HepG2 (cell line): ENCODE results near the gene VANGL2. TPM values are rescaled to one million over a fixed set of nuclear protein-coding genes. Genes with fewer than 3 reads are reported as not detected.

ENCODE experiments used
- ATAC-seq: fragments of 200-7000 bp; cut with Tn5 transposase; 3 replicates; pipeline ENCODE4 v1.9.1; 2020; ENCODE audit warnings: mild to moderate bottlenecking, moderate library complexity
- BruUV-seq: library from RNA; stranded (reverse); fragments of 400-500 nt; replicated peaks from 2 replicates; lab custom pipeline; 2021; lab: Mats Ljungman, UMichigan
- CTCF ChIA-PET: fragments of 300-600 bp; formaldehyde crosslinking; extraction: SDS; loops from one replicate; lab custom pipeline; 2021; ENCODE audit warnings: low total read pairs, inconsistent platforms, low intra/inter-chr PET ratio; lab: Yijun Ruan, JAX
- POLR2A ChIA-PET: fragments of 350-600 bp; sonication (Branson Sonifier 250); formaldehyde crosslinking; loops from one replicate; lab custom pipeline; 2020; ENCODE audit warnings: antibody characterized with exemption, inconsistent platforms; lab: Yijun Ruan, JAX
- DNase-seq: peaks from one replicate; pipeline ENCODE4 v3.0.0-alpha.2; 2015; ENCODE audit warnings: low spot score
- FAIRE-seq: peaks from 3 replicates; lab custom pipeline; 2011; peaks lifted over from hg19 to GRCh38; lab: Jason Lieb, UNC
- H2AFZ ChIP-seq: one replicate; pipeline ENCODE4 v1.6.1; 2011; ENCODE audit warnings: low read length, inconsistent platforms
- H3K27ac ChIP-seq: fragments of 300-600 bp; 3 replicates; pipeline ENCODE4 v1.8.0; 2011; ENCODE audit warnings: mixed run types, mild to moderate bottlenecking, mixed read lengths, low read length, inconsistent platforms; ENCODE audit not compliant: insufficient read depth; ENCODE audit errors: extremely low read length
- H3K27me3 ChIP-seq, 2 experiments: fragments of 200-600 bp in 1 of 2; 2 replicates in 1 of 2; 3 replicates in 1 of 2; pipeline versions ENCODE4 v1.6.0 to v1.8.0; 2011; ENCODE audit warnings: low read length in 2 of 2, mild to moderate bottlenecking in 2 of 2, moderate library complexity in 2 of 2, inconsistent platforms in 1 of 2; ENCODE audit not compliant: insufficient read depth in 2 of 2, control insufficient read depth in 1 of 2
- H3K36me3 ChIP-seq, 2 experiments: fragments of 200-600 bp in 1 of 2; replicated peaks in 1 of 2; 2 replicates in 1 of 2; 3 replicates in 1 of 2; pipeline versions ENCODE4 v1.5.1 to v1.8.0; 2011; ENCODE audit warnings: low read length in 2 of 2, inconsistent platforms in 1 of 2; ENCODE audit not compliant: insufficient read depth in 2 of 2, control insufficient read depth in 1 of 2
- H3K4me1 ChIP-seq: 2 replicates; pipeline ENCODE4 v1.5.1; 2012; ENCODE audit warnings: low read length, inconsistent platforms; ENCODE audit not compliant: insufficient read depth
- H3K4me2 ChIP-seq: 2 replicates; pipeline ENCODE4 v1.6.0; 2011; ENCODE audit warnings: low read depth, low read length, inconsistent platforms
- H3K4me3 ChIP-seq, 3 experiments: fragments of 200-600 bp in 1 of 3; sonication (generic), shearing (Covaris generic) in 1 of 3; replicated peaks in 1 of 3; 2 replicates each; pipeline ENCODE4 v1.5.1; 2011 to 2016; ENCODE audit warnings: low read length in 3 of 3, inconsistent platforms in 2 of 3, low read depth in 2 of 3, mild to moderate bottlenecking in 2 of 3, control low read depth in 1 of 3, mixed read lengths in 1 of 3; ENCODE audit not compliant: insufficient read depth in 1 of 3
- H3K79me2 ChIP-seq: one replicate; pipeline ENCODE4 v1.6.1; 2011; ENCODE audit warnings: low read length, inconsistent platforms; ENCODE audit not compliant: insufficient read depth
- H3K9ac ChIP-seq: 2 replicates; pipeline ENCODE4 v1.6.0; 2011; ENCODE audit warnings: mild to moderate bottlenecking, low read depth, low read length, inconsistent platforms; ENCODE audit not compliant: insufficient read depth
- H3K9me3 ChIP-seq: 2 replicates; pipeline ENCODE4 v1.5.1; 2012; ENCODE audit warnings: mild to moderate bottlenecking, low read length
- H4K20me1 ChIP-seq: 2 replicates; pipeline ENCODE4 v1.6.0; 2011; ENCODE audit warnings: inconsistent platforms, mild to moderate bottlenecking, low read length, moderate library complexity; ENCODE audit not compliant: insufficient read depth
- CHD2 ChIP-seq: IDR thresholded peaks from 2 replicates; pipeline ENCODE4 v1.6.1; 2011; ENCODE audit warnings: low read depth, low read length, improper control_type of control experiment
- CREB1 ChIP-seq, 2 experiments: fragments of 450-650 bp in 1 of 2; IDR thresholded peaks; 2 replicates each; pipeline ENCODE4 v1.6.1; 2016 to 2017; ENCODE audit warnings: control low read depth in 1 of 2, mild to moderate bottlenecking in 1 of 2, missing compliant biosample characterization in 1 of 2, missing genetic modification characterization in 1 of 2
- FOXP4 ChIP-seq: sonication (generic); formaldehyde crosslinking; IDR thresholded peaks from 2 replicates; pipeline ENCODE4 v1.4.0; 2020; ENCODE audit warnings: missing genetic modification reagents
- IRF9 ChIP-seq: sonication (generic); formaldehyde crosslinking; IDR thresholded peaks from 2 replicates; pipeline ENCODE4 v1.8.0; 2022; ENCODE audit warnings: missing genetic modification reagents, mild to moderate bottlenecking, borderline replicate concordance
- KLF13 ChIP-seq: sonication (generic); formaldehyde crosslinking; IDR thresholded peaks from 2 replicates; pipeline ENCODE4 v1.4.0; 2020; ENCODE audit warnings: mild to moderate bottlenecking, missing genetic modification reagents
- POLR2G ChIP-seq: fragments of 200-400 bp; formaldehyde crosslinking; IDR thresholded peaks from 2 replicates; pipeline ENCODE4 v1.6.1; 2018; ENCODE audit warnings: mild to moderate bottlenecking, low read depth, low read length, moderate library complexity
- RAD51 ChIP-seq: fragments of 450-650 bp; IDR thresholded peaks from 2 replicates; pipeline ENCODE4 v1.6.1; 2016; ENCODE audit warnings: borderline replicate concordance
- ZNF234 ChIP-seq: sonication (generic); formaldehyde crosslinking; conservative IDR thresholded peaks from 2 replicates; pipeline ENCODE4 v1.5.1; 2020; ENCODE audit warnings: mild to moderate bottlenecking, missing genetic modification reagents
- WGBS: methylation state at CpG from one replicate; pipeline ENCODE4 v1.1.6; 2017; ENCODE audit warnings: low lambda C conversion rate; 5-methylcytosine and 5-hydroxymethylcytosine counted together
- in situ Hi-C: cut with HindIII; loops from 2 replicates; pipeline ENCODE4 v1.10.0; 2017; ENCODE audit warnings: low pct_unique_long_range_greater_than_20kb; ENCODE audit not compliant: extremely low pct_ligation_motif_present
- intact Hi-C: fragments of 100-400 bp; cut with micrococcal nuclease; formaldehyde crosslinking; loops from one replicate; pipeline ENCODE4 v1.10.0; 2022; ENCODE audit not compliant: unreplicated experiment
- polyA plus RNA-seq, 8 experiments: library from polyadenylated mRNA; depleted of rRNA in 3 of 8; stranded (reverse) in 7 of 8; unstranded in 1 of 8; fragments of >200 nt; fragmentation: Illumina TruSeq in 4 of 8; extraction: Trizol in 4 of 8; gene quantifications; 2 replicates each; pipeline versions ENCODE4 v1.2.1 to v1.2.3, GENCODE V29; 2011 to 2016; ENCODE audit warnings: low read depth in 4 of 8, missing spikeins in 1 of 8, mixed read lengths in 1 of 8; ENCODE audit not compliant: insufficient read depth in 1 of 8
- total RNA-seq, 5 experiments: library from RNA; depleted of rRNA; stranded (reverse); fragments of >200 nt; fragmentation: Illumina TruSeq; extraction: Trizol; gene quantifications; 2 replicates each; pipeline ENCODE4 v1.2.3, GENCODE V29; 2016; ENCODE audit warnings: low read depth in 1 of 5
- TF ChIP-seq, protein P1 (sequence below): IDR thresholded peaks from 2 replicates; pipeline ENCODE4 v1.6.1; 2016; ENCODE audit warnings: low read depth, borderline replicate concordance
- TF ChIP-seq, protein P2 (sequence below): sonication (generic); formaldehyde crosslinking; IDR thresholded peaks from 2 replicates; pipeline ENCODE4 v1.4.0; 2020; ENCODE audit warnings: mild to moderate bottlenecking, low read depth, missing genetic modification reagents

Gene VANGL2
- total and polyA plus RNA-seq, 2 of the 13 experiments (the other 11 are each of a cell fraction or from before 2014, with no cell fraction given) = 0.09 TPM; not detected in 1

GRCh38 chr1:160404094-160404493, 3.7 kb downstream of the VANGL2 start:
- POLR2A ChIA-PET = no interaction called here
- BruUV-seq = no TSS peak
- peaks cover 13 to 68% of the 10 kb centered on the region in 2 experiments for H3K27me3 ChIP-seq
- H3K4me3 ChIP-seq = no peak overlapping the region
- H3K27ac ChIP-seq = no peak overlapping the region
- H3K4me2 ChIP-seq = no peak overlapping the region
- H3K79me2 ChIP-seq = no peaks in the 10 kb centered on the region
- H3K4me1 ChIP-seq = peaks cover 7% of the 10 kb centered on the region; the same call in 1 of the 2 replicates
- H3K36me3 ChIP-seq = no peaks in the 10 kb centered on the region
- H4K20me1 ChIP-seq = no peaks in the 10 kb centered on the region
- H2AFZ ChIP-seq = no peak overlapping the region
- FAIRE-seq (no peak), DNase-seq (no peak)
- 41% methylated on average over 3 of the region's 3 CpGs for WGBS
- in situ Hi-C loops = no loop called here
- TF ChIP-seq, protein P1, sequence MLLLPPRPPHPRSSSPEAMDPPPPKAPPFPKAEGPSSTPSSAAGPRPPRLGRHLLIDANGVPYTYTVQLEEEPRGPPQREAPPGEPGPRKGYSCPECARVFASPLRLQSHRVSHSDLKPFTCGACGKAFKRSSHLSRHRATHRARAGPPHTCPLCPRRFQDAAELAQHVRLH = no peak
- TF ChIP-seq POLR2G (no peak), CREB1 (IDR thresholded peaks at IDR 0.05) (no peak), CREB1 (CRISPR knock-in tag; IDR thresholded peaks at IDR 0.05) (no peak), CHD2 (no peak), IRF9 (CRISPR knock-in tag) (no peak), RAD51 (no peak), ZNF234 (no peak), FOXP4 (CRISPR knock-in tag) (no peak), KLF13 (CRISPR knock-in tag) (no peak)
- TF ChIP-seq, protein P2, sequence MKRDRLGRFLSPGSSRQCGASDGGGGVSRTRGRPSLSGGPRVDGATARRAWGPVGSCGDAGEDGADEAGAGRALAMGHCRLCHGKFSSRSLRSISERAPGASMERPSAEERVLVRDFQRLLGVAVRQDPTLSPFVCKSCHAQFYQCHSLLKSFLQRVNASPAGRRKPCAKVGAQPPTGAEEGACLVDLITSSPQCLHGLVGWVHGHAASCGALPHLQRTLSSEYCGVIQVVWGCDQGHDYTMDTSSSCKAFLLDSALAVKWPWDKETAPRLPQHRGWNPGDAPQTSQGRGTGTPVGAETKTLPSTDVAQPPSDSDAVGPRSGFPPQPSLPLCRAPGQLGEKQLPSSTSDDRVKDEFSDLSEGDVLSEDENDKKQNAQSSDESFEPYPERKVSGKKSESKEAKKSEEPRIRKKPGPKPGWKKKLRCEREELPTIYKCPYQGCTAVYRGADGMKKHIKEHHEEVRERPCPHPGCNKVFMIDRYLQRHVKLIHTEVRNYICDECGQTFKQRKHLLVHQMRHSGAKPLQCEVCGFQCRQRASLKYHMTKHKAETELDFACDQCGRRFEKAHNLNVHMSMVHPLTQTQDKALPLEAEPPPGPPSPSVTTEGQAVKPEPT = no peak
- TF ChIP-seq, all 625 proteins: peak for 0
- Histone ChIP-seq H3K9ac (no peak overlapping the region), H3K9me3 (no peaks in the 10 kb centered on the region)
- intact Hi-C loops = no loop called here
- CTCF ChIA-PET = no interaction called here
- ATAC-seq = no peak
